Measurements from ENCODE around the gene TCF3. TPM values are rescaled to one million over a fixed set of nuclear protein-coding genes. Genes with fewer than 3 reads are reported as not detected.
"Not testable (repeated sequence)": the region's sequence is repeated elsewhere in the genome, so short reads cannot be mapped to it uniquely, and the experiment has no call there.

The TCF3 gene
- 56.5 TPM for total RNA-seq
- polyA plus RNA-seq, result 1 to 10 TPM; 3.4 to 7.5 (median 3.6) TPM

GRCh38 chr19:1652471-1653299, at the start of gene TCF3:
TCF3 (minus strand) TSS chr19:1652615; CDS start chr19:1650248, 2,367 bp downstream.
- H3K27me3 Mint-ChIP-seq, result peaks cover 11% of the 10 kb centered on the region
- DNase-seq (peak; percentile 96 to 100 (median 99)), ATAC-seq (ENCODE audit: low read depth in 2 of 2) (peak; percentile 91 to 95)
- Histone ChIP-seq H3K4me1 (ENCODE audit: control insufficient read depth, insufficient read depth, low read length, poor library complexity, severe bottlenecking) (peaks cover 21% of the 10 kb centered on the region), H3K27me3 (ENCODE audit: control insufficient read depth, insufficient read depth, low read length) (no peaks in the 10 kb centered on the region), H3K27ac (ENCODE audit: insufficient read depth, low read length, poor library complexity, severe bottlenecking) (peak within 1 kb of the TSS; percentile 99), H3K4me3 (ENCODE audit: low read depth, low read length) (peak within 1 kb of the TSS; percentile 68), H3K9me3 (ENCODE audit: control insufficient read depth in 2 of 2, low read length in 2 of 2) (no peaks in the 10 kb centered on the region), H3K36me3 (ENCODE audit: control insufficient read depth, insufficient read depth, low read length) (peaks cover 5% of the 10 kb centered on the region)
- peaks cover 0 to 25% (median 11%) of the 10 kb centered on the region in 4 donors for H3K4me1 Mint-ChIP-seq
- H3K9me3 Mint-ChIP-seq, result peaks cover 0 to 3% (median 0%) of the 10 kb centered on the region in 7 donors
- H3K36me3 Mint-ChIP-seq, result no peaks in the 10 kb centered on the region
- H3K4me3 Mint-ChIP-seq, result peak within 1 kb of the TSS; percentile 91 to 96 (median 94)
- peak within 1 kb of the TSS; percentile 93 to 95 (median 93) for H3K27ac Mint-ChIP-seq

- peaks cover 9% of the 10 kb centered on the region for H3K27me3 ChIP-seq (ENCODE audit: control insufficient read depth, insufficient read depth, low read length)
- H3K4me3 Mint-ChIP-seq, result peak overlapping the region in 1 of 4 donors; percentile 56
- ATAC-seq (ENCODE audit: low read depth in 2 of 2) (no peak), DNase-seq (no peak)
- H3K9me3 Mint-ChIP-seq, result peaks cover 0 to 15% (median 3%) of the 10 kb centered on the region in 7 donors
- peaks cover 21% of the 10 kb centered on the region for H3K27me3 Mint-ChIP-seq
- peaks cover 4% of the 10 kb centered on the region for H3K36me3 Mint-ChIP-seq
- no peaks in the 10 kb centered on the region for H3K4me1 ChIP-seq (ENCODE audit: control insufficient read depth, insufficient read depth, low read length, poor library complexity, severe bottlenecking)
- H3K4me1 Mint-ChIP-seq, result peaks cover 0 to 10% (median 2%) of the 10 kb centered on the region in 4 donors
- H3K27ac Mint-ChIP-seq, result no peak overlapping the region
- H3K4me3 ChIP-seq (ENCODE audit: low read depth, low read length), result no peak overlapping the region
- H3K27ac ChIP-seq (ENCODE audit: insufficient read depth, low read length, poor library complexity, severe bottlenecking), result no peak overlapping the region
- no peaks in the 10 kb centered on the region for H3K9me3 ChIP-seq (ENCODE audit: control insufficient read depth in 2 of 2, low read length in 2 of 2)
- no peaks in the 10 kb centered on the region for H3K36me3 ChIP-seq (ENCODE audit: control insufficient read depth, insufficient read depth, low read length)
Observed at GRCh38 chr19:1700733-1701663, 48.6 kb upstream of the TCF3 start.

DNA sequence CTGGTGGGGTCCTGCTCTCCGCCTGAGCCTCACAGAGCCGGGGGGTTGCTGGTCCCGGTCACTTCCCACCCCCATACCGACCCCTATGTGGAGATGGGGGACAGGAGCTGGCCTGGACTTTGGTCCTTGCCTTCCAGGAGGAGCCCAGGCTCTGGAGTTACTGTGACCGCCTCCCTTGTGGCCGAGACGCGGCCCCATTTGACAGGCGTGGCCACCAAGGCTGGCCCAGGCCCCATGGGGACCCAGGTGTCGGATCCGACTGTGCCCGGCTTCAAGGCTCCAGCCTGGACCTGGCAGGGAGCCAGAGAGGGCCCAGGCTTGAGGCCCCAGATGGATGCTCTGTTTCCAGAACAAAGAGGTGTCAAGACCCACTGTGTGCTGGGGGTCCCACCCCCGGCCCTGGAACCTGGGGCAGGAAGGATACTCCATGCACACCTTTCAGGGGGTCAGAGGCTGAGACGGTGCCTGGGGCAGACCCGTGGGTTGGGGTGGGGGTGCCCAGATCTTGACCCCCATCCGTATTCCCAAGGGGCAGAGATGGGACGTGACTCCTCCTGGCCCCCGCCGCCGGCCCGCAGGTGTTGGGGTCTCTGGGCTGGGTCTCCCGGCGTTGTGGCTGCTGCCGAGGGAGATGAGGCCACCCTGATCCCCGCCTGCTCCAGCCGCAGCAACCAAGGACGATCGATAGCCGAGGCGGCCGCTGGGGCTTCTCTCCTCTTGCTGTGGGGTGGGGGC, 47.8 kb upstream of the TCF3 start:
- Histone ChIP-seq H3K4me3 (ENCODE audit: low read depth, low read length) (no peak overlapping the region), H3K36me3 (ENCODE audit: control insufficient read depth, insufficient read depth, low read length) (no peaks in the 10 kb centered on the region), H3K9me3 (ENCODE audit: control insufficient read depth in 2 of 2, low read length in 2 of 2) (no peaks in the 10 kb centered on the region), H3K4me1 (ENCODE audit: control insufficient read depth, insufficient read depth, low read length, poor library complexity, severe bottlenecking) (no peaks in the 10 kb centered on the region), H3K27ac (ENCODE audit: insufficient read depth, low read length, poor library complexity, severe bottlenecking) (no peak overlapping the region), H3K27me3 (ENCODE audit: control insufficient read depth, insufficient read depth, low read length) (peaks cover 9% of the 10 kb centered on the region)
- ATAC-seq (ENCODE audit: low read depth in 2 of 2), result no peak
- Mint-ChIP-seq H3K9me3 (peaks cover 0 to 16% (median 5%) of the 10 kb centered on the region in 7 donors), H3K36me3 (peaks cover 4% of the 10 kb centered on the region), H3K27me3 (peaks cover 21% of the 10 kb centered on the region), H3K27ac (no peak overlapping the region), H3K4me1 (peaks cover 0 to 10% (median 2%) of the 10 kb centered on the region in 4 donors), H3K4me3 (no peak overlapping the region)
- no peak for DNase-seq

DNA sequence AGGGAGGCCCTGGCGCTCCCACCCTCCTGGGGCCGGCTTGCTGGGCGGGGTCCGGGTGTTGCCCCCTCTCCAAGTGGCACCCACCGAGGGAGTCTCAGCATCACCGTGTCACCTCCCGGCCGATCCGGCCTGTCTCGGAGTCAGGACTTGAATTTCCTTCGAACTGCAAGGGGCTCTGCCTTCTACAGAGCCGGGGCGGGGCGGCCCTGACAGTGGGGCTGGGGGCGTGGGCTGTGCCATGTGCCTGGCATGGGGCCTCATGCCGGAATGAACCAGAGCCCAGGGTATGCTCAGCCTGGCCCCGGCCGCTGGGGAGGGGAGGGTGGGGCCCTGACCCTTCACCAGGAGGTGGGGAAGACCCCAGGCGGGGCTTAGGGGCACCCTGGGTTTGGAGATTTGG, 47.0 kb upstream of the TCF3 start:
- H3K9me3 Mint-ChIP-seq, result peaks cover 0 to 15% (median 4%) of the 10 kb centered on the region in 7 donors
- DNase-seq (no peak), ATAC-seq (ENCODE audit: low read depth in 2 of 2) (no peak)
- peaks cover 21% of the 10 kb centered on the region for H3K27me3 Mint-ChIP-seq
- Histone ChIP-seq H3K9me3 (ENCODE audit: control insufficient read depth in 2 of 2, low read length in 2 of 2) (peaks cover 0 to 5% of the 10 kb centered on the region in 2 experiments), H3K4me3 (ENCODE audit: low read depth, low read length) (no peak overlapping the region), H3K27ac (ENCODE audit: insufficient read depth, low read length, poor library complexity, severe bottlenecking) (no peak overlapping the region), H3K4me1 (ENCODE audit: control insufficient read depth, insufficient read depth, low read length, poor library complexity, severe bottlenecking) (no peaks in the 10 kb centered on the region), H3K27me3 (ENCODE audit: control insufficient read depth, insufficient read depth, low read length) (peaks cover 8% of the 10 kb centered on the region), H3K36me3 (ENCODE audit: control insufficient read depth, insufficient read depth, low read length) (no peaks in the 10 kb centered on the region)
- H3K27ac Mint-ChIP-seq, result no peak overlapping the region
- peaks cover 0 to 10% (median 2%) of the 10 kb centered on the region in 4 donors for H3K4me1 Mint-ChIP-seq
- no peak overlapping the region for H3K4me3 Mint-ChIP-seq
- peaks cover 4% of the 10 kb centered on the region for H3K36me3 Mint-ChIP-seq

GRCh38 chr19:1698636-1699035, 46.2 kb upstream of the TCF3 start:
- H3K4me1 Mint-ChIP-seq, result peaks cover 0 to 10% (median 2%) of the 10 kb centered on the region in 4 donors
- H3K4me3 Mint-ChIP-seq, result no peak overlapping the region
- Histone ChIP-seq H3K9me3 (ENCODE audit: control insufficient read depth in 2 of 2, low read length in 2 of 2) (peaks cover 0 to 5% of the 10 kb centered on the region in 2 experiments), H3K27me3 (ENCODE audit: control insufficient read depth, insufficient read depth, low read length) (peaks cover 5% of the 10 kb centered on the region), H3K4me3 (ENCODE audit: low read depth, low read length) (no peak overlapping the region), H3K36me3 (ENCODE audit: control insufficient read depth, insufficient read depth, low read length) (no peaks in the 10 kb centered on the region), H3K4me1 (ENCODE audit: control insufficient read depth, insufficient read depth, low read length, poor library complexity, severe bottlenecking) (no peaks in the 10 kb centered on the region), H3K27ac (ENCODE audit: insufficient read depth, low read length, poor library complexity, severe bottlenecking) (no peak overlapping the region)
- peaks cover 21% of the 10 kb centered on the region for H3K27me3 Mint-ChIP-seq
- H3K27ac Mint-ChIP-seq, result no peak overlapping the region
- peaks cover 0 to 13% (median 3%) of the 10 kb centered on the region in 7 donors for H3K9me3 Mint-ChIP-seq
- no peak for DNase-seq
- peaks cover 4% of the 10 kb centered on the region for H3K36me3 Mint-ChIP-seq
- ATAC-seq (ENCODE audit: low read depth in 2 of 2), result no peak

DNA sequence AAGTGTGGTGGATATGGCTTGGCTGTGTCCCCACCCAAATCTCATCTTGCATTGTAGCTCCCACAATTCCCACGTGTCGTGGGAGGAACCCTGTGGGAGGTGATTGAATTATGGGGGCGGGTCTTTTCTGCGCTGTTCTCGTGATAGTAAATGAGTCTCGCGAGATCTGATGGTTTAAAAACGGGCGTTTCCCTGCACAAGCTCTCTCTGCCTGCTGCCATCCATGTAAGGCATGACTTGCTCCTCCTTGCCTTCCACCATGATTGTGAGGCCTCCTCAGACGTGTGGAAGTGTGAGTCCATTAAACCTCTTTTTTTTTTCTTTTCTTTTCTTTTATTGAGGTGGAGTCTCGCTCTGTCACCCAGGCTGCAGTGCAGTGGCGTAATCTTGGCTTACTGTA, 43.1 kb upstream of the TCF3 start:
- peaks cover 0 to 11% (median 3%) of the 10 kb centered on the region in 7 donors for H3K9me3 Mint-ChIP-seq
- not testable (repeated sequence) for H3K4me1 ChIP-seq (ENCODE audit: control insufficient read depth, insufficient read depth, low read length, poor library complexity, severe bottlenecking); H3K4me1 Mint-ChIP-seq; H3K27me3 ChIP-seq (ENCODE audit: control insufficient read depth, insufficient read depth, low read length); H3K27ac Mint-ChIP-seq; ATAC-seq (ENCODE audit: low read depth in 2 of 2); H3K27me3 Mint-ChIP-seq; DNase-seq; H3K4me3 Mint-ChIP-seq; H3K9me3 ChIP-seq (ENCODE audit: control insufficient read depth in 2 of 2, low read length in 2 of 2); H3K36me3 ChIP-seq (ENCODE audit: control insufficient read depth, insufficient read depth, low read length); H3K27ac ChIP-seq (ENCODE audit: insufficient read depth, low read length, poor library complexity, severe bottlenecking); H3K4me3 ChIP-seq (ENCODE audit: low read depth, low read length); H3K36me3 Mint-ChIP-seq

Data from CD4-positive, CD25-positive, alpha-beta regulatory T cell (primary cell).